GM12892 (cell line): ENCODE results near the gene TMPRSS13.

Source experiments
- POLR2A ChIP-seq: IDR thresholded peaks from 2 replicates; pipeline ENCODE4 v1.6.1; 2011; ENCODE audit warnings: low read depth, low read length, control low read depth
- POLR2AphosphoS5 ChIP-seq: IDR thresholded peaks from 2 replicates; pipeline ENCODE4 v1.6.1; 2011; ENCODE audit warnings: low read depth, low read length, control low read depth
- TAF1 ChIP-seq: IDR thresholded peaks from 2 replicates; pipeline ENCODE4 v1.6.1; 2011; ENCODE audit warnings: low read depth, mild to moderate bottlenecking, control low read depth, low read length, borderline replicate concordance

DNA sequence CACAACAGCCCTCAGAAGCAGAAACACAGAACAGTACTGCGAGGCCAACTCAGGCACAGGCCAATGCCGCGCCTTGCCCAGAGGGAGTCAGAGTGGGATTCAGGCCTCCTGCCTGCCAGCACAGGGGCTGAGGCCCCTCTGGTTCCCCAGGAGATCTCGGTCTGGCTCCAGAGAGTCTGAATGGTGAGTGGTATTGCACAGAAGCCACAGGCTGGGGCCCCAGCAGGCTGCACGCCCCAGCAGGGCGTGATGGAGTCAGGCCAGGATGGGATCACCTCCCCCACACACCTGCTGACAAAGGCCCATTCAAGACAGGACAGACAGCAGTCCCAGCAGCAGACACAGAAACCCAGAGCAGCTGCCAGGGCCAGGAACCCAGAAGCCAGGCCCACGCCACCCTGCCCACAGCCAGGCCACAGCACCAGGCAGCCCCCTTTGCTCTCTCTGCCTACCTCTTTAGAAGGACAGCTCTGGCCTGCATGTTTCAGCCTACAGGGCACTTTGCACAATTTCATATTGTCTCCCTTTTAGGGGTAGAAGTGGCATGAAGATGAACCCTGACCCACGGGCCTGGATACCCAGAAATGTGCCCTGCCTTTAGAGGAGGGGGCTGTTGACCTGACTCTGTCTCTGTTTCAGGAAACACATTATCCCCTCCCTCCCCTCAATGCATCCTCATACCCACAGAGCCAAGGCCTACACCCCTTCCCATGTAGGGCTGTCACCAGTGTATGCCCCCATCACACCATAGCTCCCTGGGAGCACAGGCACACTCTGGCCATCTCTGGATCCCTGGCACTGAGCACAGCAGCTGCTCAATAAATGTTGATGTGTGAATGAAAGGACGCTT is 58.9 kb downstream of the TMPRSS13 start:
- TF ChIP-seq POLR2A (no peak), POLR2AphosphoS5 (no peak), TAF1 (no peak)
